ENCODE measurements around the gene RIPOR3. TPM values are rescaled to one million over a fixed set of nuclear protein-coding genes. Genes with fewer than 3 reads are reported as not detected.
A peak's percentile ranks its signal among the peaks of the same experiment; 100 is the strongest.
"Not testable (repeated sequence)": the region's sequence is repeated elsewhere in the genome, so short reads cannot be mapped to it uniquely, and the experiment has no call there.

The RIPOR3 gene
- total and polyA plus RNA-seq, 2 experiments from 2014 or later = 5.6 to 5.7 TPM

DNA sequence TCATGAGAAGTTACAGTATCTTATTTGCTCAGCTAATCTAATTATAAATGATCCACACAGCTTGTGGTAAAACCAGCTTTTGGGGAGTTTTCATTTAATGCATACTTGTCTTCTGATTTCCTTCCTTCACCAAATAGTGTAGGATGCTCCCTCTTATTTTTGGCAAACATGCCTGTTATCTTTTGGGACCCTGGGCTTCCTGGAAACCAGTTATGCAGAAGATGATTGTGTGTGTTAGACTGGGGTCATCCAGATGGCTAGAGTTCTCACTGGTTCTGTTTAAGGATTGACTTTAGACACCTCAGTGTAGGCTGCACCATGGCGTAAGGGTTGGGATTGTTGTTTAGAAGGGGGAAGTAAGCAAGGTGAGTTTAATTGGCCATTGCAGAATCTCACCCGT, 119.9 kb downstream of the RIPOR3 start:
- Histone ChIP-seq H3K27ac (no peak overlapping the region), H3K36me3 (replicated peaks; ENCODE audit: insufficient read depth, low read depth) (no peaks in the 10 kb centered on the region), H3K9me3 (ENCODE audit: low read depth) (no peaks in the 10 kb centered on the region), H3K4me3 (no peak overlapping the region), H3K79me2 (peaks cover 25% of the 10 kb centered on the region), H3K4me2 (no peak overlapping the region), H3K9me2 (replicated peaks; ENCODE audit: insufficient read depth) (no peaks in the 10 kb centered on the region), H4K20me1 (ENCODE audit: insufficient read depth, poor library complexity, severe bottlenecking) (peaks cover 5% of the 10 kb centered on the region), H2AFZ (no peak overlapping the region), H3K27me3 (no peaks in the 10 kb centered on the region), H3K4me1 (ENCODE audit: insufficient read depth) (peaks cover 13% of the 10 kb centered on the region)
- 97% methylated on average over 2 of the region's 2 CpGs for WGBS (ENCODE audit: low lambda C conversion rate, missing lambda C conversion rate)
- no peak for DNase-seq (ENCODE audit: low spot score)
- TF ChIP-seq EZH2phosphoT487 (IDR thresholded peaks at IDR 0.05; ENCODE audit: low read depth, severe bottlenecking, unreplicated experiment) = no peak

DNA sequence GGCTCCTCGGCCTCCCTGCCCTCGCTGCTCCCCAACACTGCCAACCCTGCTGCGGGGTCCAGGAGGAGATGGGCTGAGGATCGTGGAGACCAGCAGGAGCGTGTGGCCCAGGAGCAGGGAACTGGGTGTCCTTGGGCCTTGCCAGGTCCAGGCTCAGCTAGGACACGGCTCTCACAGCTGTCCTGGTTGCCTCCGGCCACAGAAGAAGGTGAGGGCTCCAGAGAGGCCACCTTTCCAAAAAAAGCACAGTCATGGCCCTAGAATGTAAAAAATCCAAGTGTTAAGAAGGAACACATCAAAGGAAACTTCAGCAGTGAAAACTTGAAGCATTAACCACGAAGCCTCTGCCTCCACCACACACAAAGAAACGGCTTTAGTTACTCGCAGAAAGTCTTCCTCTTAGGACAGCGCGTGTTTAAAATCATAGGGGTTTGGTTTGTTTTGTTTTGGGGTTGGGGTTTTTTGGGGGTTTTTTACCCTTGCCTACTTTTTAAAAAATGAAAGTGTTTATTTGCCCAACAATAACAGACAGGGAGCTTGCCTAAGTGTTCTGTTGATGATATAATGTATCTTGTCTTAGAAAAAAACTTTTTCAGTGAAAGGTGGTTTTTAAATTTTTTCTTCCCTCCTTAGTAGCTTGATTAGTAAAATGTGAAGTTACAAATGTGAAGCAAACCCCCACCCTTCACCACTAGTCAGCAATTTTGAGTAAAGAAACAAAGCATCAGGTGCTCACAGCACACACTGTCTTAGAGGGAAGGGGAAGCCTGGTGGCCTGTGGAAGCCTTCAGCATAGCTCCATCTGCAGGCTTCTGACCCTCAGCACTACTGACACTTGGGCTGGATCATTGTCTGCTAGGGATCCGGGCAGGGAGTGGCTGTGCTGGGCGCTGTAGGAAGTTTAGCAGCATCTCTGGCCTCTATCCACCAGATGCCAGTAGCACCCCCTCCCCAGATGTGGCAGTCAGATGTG, 121.2 kb downstream of the RIPOR3 start:
- DNase-seq (ENCODE audit: low spot score) = no peak
- Histone ChIP-seq H3K27me3 (no peaks in the 10 kb centered on the region), H3K36me3 (replicated peaks; ENCODE audit: insufficient read depth, low read depth) (no peaks in the 10 kb centered on the region), H3K9me2 (replicated peaks; ENCODE audit: insufficient read depth) (no peaks in the 10 kb centered on the region), H3K4me1 (ENCODE audit: insufficient read depth) (peaks cover 13% of the 10 kb centered on the region), H3K9me3 (ENCODE audit: low read depth) (no peaks in the 10 kb centered on the region), H3K4me3 (no peak overlapping the region), H3K27ac (no peak overlapping the region), H3K79me2 (peaks cover 31% of the 10 kb centered on the region), H3K4me2 (no peak overlapping the region), H4K20me1 (ENCODE audit: insufficient read depth, poor library complexity, severe bottlenecking) (peaks cover 5% of the 10 kb centered on the region), H2AFZ (no peak overlapping the region)
- TF ChIP-seq EZH2 (IDR thresholded peaks at IDR 0.05; ENCODE audit: borderline replicate concordance) (no peak), EZH2phosphoT487 (IDR thresholded peaks at IDR 0.05; ENCODE audit: low read depth, severe bottlenecking, unreplicated experiment) (no peak)
- TF ChIP-seq, protein P1, sequence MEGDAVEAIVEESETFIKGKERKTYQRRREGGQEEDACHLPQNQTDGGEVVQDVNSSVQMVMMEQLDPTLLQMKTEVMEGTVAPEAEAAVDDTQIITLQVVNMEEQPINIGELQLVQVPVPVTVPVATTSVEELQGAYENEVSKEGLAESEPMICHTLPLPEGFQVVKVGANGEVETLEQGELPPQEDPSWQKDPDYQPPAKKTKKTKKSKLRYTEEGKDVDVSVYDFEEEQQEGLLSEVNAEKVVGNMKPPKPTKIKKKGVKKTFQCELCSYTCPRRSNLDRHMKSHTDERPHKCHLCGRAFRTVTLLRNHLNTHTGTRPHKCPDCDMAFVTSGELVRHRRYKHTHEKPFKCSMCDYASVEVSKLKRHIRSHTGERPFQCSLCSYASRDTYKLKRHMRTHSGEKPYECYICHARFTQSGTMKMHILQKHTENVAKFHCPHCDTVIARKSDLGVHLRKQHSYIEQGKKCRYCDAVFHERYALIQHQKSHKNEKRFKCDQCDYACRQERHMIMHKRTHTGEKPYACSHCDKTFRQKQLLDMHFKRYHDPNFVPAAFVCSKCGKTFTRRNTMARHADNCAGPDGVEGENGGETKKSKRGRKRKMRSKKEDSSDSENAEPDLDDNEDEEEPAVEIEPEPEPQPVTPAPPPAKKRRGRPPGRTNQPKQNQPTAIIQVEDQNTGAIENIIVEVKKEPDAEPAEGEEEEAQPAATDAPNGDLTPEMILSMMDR (IDR thresholded peaks at IDR 0.05; ENCODE audit: poor library complexity) = peak; percentile 28
- 86% methylated on average over 14 of the region's 14 CpGs for WGBS (ENCODE audit: low lambda C conversion rate, missing lambda C conversion rate)

DNA sequence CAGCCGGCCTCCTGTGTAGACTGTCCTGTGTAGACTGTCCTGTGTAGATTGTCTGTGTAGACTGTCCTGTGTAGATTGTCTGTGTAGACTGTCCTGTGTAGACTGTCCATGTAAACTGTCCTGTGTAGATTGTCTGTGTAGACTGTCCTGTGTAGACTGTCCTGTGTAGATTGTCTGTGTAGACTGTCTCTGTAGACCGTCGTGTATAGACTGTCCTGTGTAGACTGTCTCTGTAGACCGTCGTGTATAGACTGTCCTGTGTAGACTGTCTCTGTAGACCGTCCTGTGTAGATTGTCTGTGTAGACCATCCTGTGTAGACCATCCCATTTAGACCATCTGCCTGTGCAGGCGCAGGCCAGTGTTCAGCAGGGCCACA, 121.9 kb downstream of the RIPOR3 start:
- not testable (repeated sequence) for H3K36me3 ChIP-seq (replicated peaks; ENCODE audit: insufficient read depth, low read depth); H3K4me3 ChIP-seq; H2AFZ ChIP-seq; H3K4me2 ChIP-seq; DNase-seq (ENCODE audit: low spot score); H3K9me2 ChIP-seq (replicated peaks; ENCODE audit: insufficient read depth); H3K27me3 ChIP-seq; H3K27ac ChIP-seq; H3K9me3 ChIP-seq (ENCODE audit: low read depth); H4K20me1 ChIP-seq (ENCODE audit: insufficient read depth, poor library complexity, severe bottlenecking)
- Histone ChIP-seq H3K79me2 (peaks cover 36% of the 10 kb centered on the region), H3K4me1 (ENCODE audit: insufficient read depth) (peaks cover 13% of the 10 kb centered on the region)
- WGBS (ENCODE audit: low lambda C conversion rate, missing lambda C conversion rate) = 100% methylated on average over 7 of the region's 7 CpGs

DNA sequence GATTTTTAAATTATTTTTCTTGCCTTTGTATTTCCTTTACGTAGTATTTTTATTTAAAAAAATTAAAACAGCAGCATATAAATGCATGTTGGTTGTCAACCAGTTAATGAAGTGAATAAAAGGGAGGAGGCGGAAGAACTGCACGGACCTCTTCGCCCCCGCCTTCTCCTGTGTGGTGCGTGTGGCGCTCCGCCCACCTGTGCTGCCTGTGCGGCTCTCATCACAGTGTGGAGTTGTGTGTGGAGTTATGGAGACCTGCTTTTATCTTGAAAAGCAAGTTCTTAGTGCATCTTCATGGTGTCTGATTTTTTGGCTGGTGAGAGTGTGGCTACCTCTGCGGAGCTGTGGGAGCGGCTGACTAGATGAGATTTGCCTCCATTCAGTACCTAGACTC, 122.8 kb downstream of the RIPOR3 start:
- Histone ChIP-seq H3K4me2 (no peak overlapping the region), H3K4me1 (ENCODE audit: insufficient read depth) (peaks cover 15% of the 10 kb centered on the region), H3K4me3 (no peak overlapping the region), H4K20me1 (ENCODE audit: insufficient read depth, poor library complexity, severe bottlenecking) (peaks cover 5% of the 10 kb centered on the region), H3K27me3 (no peaks in the 10 kb centered on the region), H3K9me3 (ENCODE audit: low read depth) (no peaks in the 10 kb centered on the region), H3K79me2 (peaks cover 42% of the 10 kb centered on the region), H3K27ac (no peak overlapping the region), H3K36me3 (replicated peaks; ENCODE audit: insufficient read depth, low read depth) (no peaks in the 10 kb centered on the region), H3K9me2 (replicated peaks; ENCODE audit: insufficient read depth) (no peaks in the 10 kb centered on the region), H2AFZ (no peak overlapping the region)
- no peak for DNase-seq (ENCODE audit: low spot score)
- WGBS (ENCODE audit: low lambda C conversion rate, missing lambda C conversion rate) = 77% methylated on average over 11 of the region's 11 CpGs
- TF ChIP-seq, protein P1 (IDR thresholded peaks at IDR 0.05; ENCODE audit: poor library complexity) = no peak
- no peak for TF ChIP-seq EZH2phosphoT487 (IDR thresholded peaks at IDR 0.05; ENCODE audit: low read depth, severe bottlenecking, unreplicated experiment)
- TF ChIP-seq EZH2 (IDR thresholded peaks at IDR 0.05; ENCODE audit: borderline replicate concordance) = no peak

Measured in hepatocyte (in vitro differentiated cells).